ENCODE results near the gene LYPLAL1.

The LYPLAL1 gene

DNA sequence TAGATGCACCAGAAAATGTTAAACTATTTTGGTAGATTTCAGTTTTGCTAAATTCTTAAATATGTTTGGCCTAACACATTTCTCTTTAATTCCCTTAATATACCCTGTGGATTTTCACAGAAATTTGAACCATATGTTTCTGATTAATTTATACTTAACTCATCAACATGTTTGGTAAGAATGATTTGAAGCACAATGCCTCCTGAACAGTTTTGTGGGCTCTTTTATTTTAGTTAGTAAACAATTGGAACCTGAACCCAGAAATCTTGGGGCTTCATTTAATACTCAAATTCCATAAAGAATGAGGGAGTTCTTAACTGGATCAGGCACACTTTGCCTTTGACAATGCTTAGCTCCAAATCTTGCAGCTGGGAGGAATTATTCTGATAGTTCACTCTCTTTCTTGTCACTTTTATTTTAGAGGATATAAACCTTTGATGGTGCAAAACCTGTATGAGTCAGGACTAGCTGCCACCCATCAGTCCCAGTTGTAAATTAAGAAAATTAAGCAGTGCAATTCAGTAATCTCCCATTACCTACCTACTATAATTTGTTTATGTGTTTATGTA lies 24.6 kb upstream of the LYPLAL1 start:
- TF ChIP-seq, protein P1, sequence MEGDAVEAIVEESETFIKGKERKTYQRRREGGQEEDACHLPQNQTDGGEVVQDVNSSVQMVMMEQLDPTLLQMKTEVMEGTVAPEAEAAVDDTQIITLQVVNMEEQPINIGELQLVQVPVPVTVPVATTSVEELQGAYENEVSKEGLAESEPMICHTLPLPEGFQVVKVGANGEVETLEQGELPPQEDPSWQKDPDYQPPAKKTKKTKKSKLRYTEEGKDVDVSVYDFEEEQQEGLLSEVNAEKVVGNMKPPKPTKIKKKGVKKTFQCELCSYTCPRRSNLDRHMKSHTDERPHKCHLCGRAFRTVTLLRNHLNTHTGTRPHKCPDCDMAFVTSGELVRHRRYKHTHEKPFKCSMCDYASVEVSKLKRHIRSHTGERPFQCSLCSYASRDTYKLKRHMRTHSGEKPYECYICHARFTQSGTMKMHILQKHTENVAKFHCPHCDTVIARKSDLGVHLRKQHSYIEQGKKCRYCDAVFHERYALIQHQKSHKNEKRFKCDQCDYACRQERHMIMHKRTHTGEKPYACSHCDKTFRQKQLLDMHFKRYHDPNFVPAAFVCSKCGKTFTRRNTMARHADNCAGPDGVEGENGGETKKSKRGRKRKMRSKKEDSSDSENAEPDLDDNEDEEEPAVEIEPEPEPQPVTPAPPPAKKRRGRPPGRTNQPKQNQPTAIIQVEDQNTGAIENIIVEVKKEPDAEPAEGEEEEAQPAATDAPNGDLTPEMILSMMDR (IDR thresholded peaks at IDR 0.05; ENCODE audit: insufficient read depth, low read depth, low read length, missing control alignments), result no peak
- DNase-seq (ENCODE audit: low read depth), result no peak
- no peak overlapping the region for H3K4me3 ChIP-seq (ENCODE audit: low read depth, low read length)

DNA sequence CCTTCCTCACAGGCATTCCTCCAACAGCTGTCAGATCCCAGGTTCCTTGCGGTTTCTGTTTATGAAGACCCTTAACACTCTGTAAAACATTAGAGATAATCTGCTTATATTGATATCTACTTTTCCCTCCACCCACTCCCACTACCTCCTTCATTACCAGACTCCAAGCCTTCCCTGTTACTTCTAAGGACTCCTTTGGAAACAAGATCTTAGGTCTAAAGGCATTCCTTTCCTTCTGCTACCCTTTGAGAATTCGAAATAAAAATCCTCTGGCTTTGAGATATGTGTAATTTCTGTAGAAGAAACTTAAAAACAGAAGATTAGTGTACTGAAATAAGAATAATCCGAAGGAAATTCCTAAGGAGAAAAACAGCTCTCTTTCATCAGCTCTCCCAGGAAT lies 23.7 kb upstream of the LYPLAL1 start:
- no peak overlapping the region for H3K4me3 ChIP-seq (ENCODE audit: low read depth, low read length)
- DNase-seq (ENCODE audit: low read depth), result no peak
- TF ChIP-seq, protein P1 (IDR thresholded peaks at IDR 0.05; ENCODE audit: insufficient read depth, low read depth, low read length, missing control alignments), result no peak

DNA sequence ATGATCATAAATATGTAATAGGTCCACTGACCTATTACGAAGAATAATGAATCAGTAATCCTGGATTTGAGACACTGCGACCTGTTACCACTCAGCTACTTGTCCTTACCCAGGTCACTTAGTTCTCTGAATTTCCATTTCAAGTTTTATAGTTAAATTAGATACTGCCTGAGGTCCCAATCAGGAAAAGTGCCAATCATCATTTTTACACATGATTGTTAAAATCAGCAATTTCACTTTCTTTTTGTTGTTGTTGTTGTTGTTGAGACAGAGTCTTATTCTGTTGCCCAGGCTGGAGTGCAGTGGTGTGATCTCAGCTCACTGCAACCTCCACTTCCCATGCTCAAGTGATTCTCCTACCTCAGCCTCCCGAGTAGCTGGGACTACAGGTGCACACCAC lies 22.8 kb upstream of the LYPLAL1 start:
- TF ChIP-seq, protein P1 (IDR thresholded peaks at IDR 0.05; ENCODE audit: insufficient read depth, low read depth, low read length, missing control alignments), result no peak
- no peak for DNase-seq (ENCODE audit: low read depth)
- H3K4me3 ChIP-seq (ENCODE audit: low read depth, low read length), result no peak overlapping the region

DNA sequence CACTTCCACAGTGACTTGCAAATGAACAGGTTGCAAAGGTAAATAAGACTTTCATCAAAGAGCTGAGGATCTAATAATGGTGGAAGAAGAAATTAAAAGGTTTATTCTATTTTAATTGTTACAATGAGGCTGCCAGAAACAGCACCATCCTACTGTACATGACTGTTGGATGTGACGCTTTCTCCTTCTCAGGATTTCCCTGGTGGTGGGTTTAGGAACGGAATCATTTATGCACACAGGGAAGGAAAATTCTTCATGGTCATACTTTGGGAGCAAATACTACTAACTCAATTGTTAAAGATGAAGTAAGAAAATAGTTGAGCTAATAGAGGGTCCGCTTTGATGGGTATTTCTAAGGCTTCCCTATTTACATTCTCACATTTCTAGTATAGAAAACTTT lies 22.2 kb upstream of the LYPLAL1 start:
- no peak for DNase-seq (ENCODE audit: low read depth)
- TF ChIP-seq, protein P1 (IDR thresholded peaks at IDR 0.05; ENCODE audit: insufficient read depth, low read depth, low read length, missing control alignments), result no peak
- H3K4me3 ChIP-seq (ENCODE audit: low read depth, low read length), result no peak overlapping the region

DNA sequence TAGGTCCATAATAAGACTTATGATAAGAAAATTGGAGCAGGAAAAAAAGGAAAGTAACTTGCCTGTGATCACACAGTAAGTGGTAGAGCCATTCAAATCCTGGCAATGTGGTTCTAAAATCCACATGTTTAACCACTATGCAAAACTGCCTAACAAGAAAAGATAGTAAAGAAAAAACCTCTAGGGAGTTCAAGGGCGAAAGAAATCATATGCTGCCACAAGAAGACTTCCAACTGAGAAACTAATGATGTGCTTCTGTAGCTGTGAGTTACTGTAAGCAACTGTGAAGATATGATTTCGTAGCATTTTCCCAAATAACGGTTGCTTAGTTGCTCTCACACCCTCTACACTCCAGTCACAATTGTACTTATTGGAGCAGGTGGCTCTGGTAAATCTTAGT lies 20.9 kb upstream of the LYPLAL1 start:
- no peak for DNase-seq (ENCODE audit: low read depth)
- TF ChIP-seq, protein P1 (IDR thresholded peaks at IDR 0.05; ENCODE audit: insufficient read depth, low read depth, low read length, missing control alignments), result no peak
- H3K4me3 ChIP-seq (ENCODE audit: low read depth, low read length), result no peak overlapping the region

DNA sequence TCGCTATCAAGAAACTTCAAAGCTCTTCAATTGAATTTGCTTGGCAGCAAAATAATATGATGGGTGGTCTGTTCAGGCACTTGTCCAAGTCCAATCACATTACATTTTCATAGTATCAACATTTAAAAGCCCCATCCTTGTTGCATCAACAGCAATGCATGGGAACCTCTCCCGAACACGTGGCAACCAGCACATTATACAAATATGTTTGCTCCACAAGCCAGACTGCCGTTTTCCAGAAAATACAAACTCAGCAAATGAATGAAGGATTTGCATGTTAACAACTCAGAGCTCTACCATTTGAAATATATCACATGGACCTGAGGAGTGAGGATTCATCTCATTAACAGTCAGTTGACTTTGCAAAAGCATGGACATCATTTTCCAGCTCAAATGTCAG lies 20.0 kb upstream of the LYPLAL1 start:
- TF ChIP-seq, protein P1 (IDR thresholded peaks at IDR 0.05; ENCODE audit: insufficient read depth, low read depth, low read length, missing control alignments), result no peak
- no peak overlapping the region for H3K4me3 ChIP-seq (ENCODE audit: low read depth, low read length)
- no peak for DNase-seq (ENCODE audit: low read depth)

DNA sequence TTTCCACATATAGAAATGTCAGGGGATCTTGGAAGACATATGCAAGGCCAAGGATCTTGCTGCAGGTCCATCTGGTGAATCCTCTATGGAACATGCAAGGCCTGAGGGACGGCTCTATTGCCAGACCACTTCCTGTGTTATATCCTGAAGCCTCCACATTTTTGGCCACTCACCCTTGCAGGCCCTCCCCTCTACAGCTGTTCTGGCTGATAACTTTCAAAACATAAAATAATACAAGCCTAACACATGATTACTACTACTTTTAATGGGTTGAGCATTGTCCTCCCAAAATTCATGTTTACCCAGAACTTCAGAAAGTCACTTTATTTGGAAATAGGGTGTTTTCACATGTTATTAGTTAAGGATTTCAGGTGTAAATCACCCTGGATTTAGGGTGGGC lies 18.5 kb upstream of the LYPLAL1 start:
- no peak for DNase-seq (ENCODE audit: low read depth)
- TF ChIP-seq, protein P1 (IDR thresholded peaks at IDR 0.05; ENCODE audit: insufficient read depth, low read depth, low read length, missing control alignments), result no peak
- H3K4me3 ChIP-seq (ENCODE audit: low read depth, low read length), result no peak overlapping the region

Measured in GM12865 (cell line).